IMR-90 (cell line): ENCODE measurements around the gene NDUFB11. TPM values are rescaled to one million over a fixed set of nuclear protein-coding genes. Genes with fewer than 3 reads are reported as not detected.

Source experiments
- ATAC-seq: fragments of 200-7000 bp; cut with Tn5 transposase; 2 replicates; pipeline ENCODE4 v1.9.1; 2020; ENCODE audit warnings: low read depth, mild to moderate bottlenecking, moderate library complexity
- BruUV-seq: library from RNA; stranded (reverse); fragments of 400-500 nt; replicated peaks from 2 replicates; lab custom pipeline; 2021; lab: Mats Ljungman, UMichigan
- CTCF ChIA-PET: fragments of 300-600 bp; formaldehyde crosslinking; extraction: SDS; loops from one replicate; lab custom pipeline; 2021; ENCODE audit warnings: antibody characterized with exemption; lab: Yijun Ruan, JAX
- POLR2A ChIA-PET: fragments of 300-600 bp; sonication (Branson Sonifier 250); formaldehyde crosslinking; loops from one replicate; lab custom pipeline; 2022; ENCODE audit warnings: antibody characterized with exemption; ENCODE audit not compliant: unreplicated experiment; lab: Charles Lee
- DNase-seq: peaks from one replicate; pipeline ENCODE4 v3.0.0; 2013
- H2AFZ ChIP-seq: replicated peaks from 2 replicates; pipeline ENCODE3; 2013; ENCODE audit warnings: low read length, mild to moderate bottlenecking; ENCODE audit not compliant: poor library complexity
- H2AK5ac ChIP-seq: 2 replicates; pipeline ENCODE4 v1.6.1; 2013; ENCODE audit warnings: low read depth, low read length, inconsistent platforms
- H2AK9ac ChIP-seq: replicated peaks from 2 replicates; pipeline ENCODE3; 2013; ENCODE audit warnings: mild to moderate bottlenecking, low read depth, low read length, moderate library complexity; ENCODE audit not compliant: poor library complexity
- H2BK120ac ChIP-seq: 2 replicates; pipeline ENCODE4 v1.6.1; 2013; ENCODE audit warnings: low read depth, low read length, inconsistent platforms
- H2BK15ac ChIP-seq: 3 replicates; pipeline ENCODE4 v1.6.1; 2013; ENCODE audit warnings: low read depth, low read length, inconsistent platforms
- H2BK20ac ChIP-seq: 2 replicates; pipeline ENCODE4 v1.6.1; 2013; ENCODE audit warnings: low read depth, mild to moderate bottlenecking, inconsistent platforms, low read length, moderate library complexity
- H2BK5ac ChIP-seq: 2 replicates; pipeline ENCODE4 v1.6.1; 2013; ENCODE audit warnings: mild to moderate bottlenecking, low read depth, low read length, inconsistent platforms; ENCODE audit not compliant: poor library complexity, severe bottlenecking
- H3K14ac ChIP-seq: replicated peaks from 2 replicates; pipeline ENCODE4 v1.6.1; 2013; ENCODE audit warnings: low read depth, low read length, inconsistent platforms
- H3K18ac ChIP-seq: 2 replicates; pipeline ENCODE4 v1.6.1; 2013; ENCODE audit warnings: low read depth, low read length, control low read depth
- H3K23ac ChIP-seq: 2 replicates; pipeline ENCODE4 v1.6.1; 2013; ENCODE audit warnings: low read depth, low read length, inconsistent platforms
- H3K27ac ChIP-seq: 2 replicates; pipeline ENCODE4 v1.5.1; 2013; ENCODE audit warnings: mild to moderate bottlenecking, control low read depth, low read length; ENCODE audit not compliant: insufficient read depth
- H3K27me3 ChIP-seq: 2 replicates; pipeline ENCODE4 v1.6.1; 2013; ENCODE audit warnings: low read length; ENCODE audit not compliant: control insufficient read depth, insufficient read depth
- H3K36me3 ChIP-seq: 2 replicates; pipeline ENCODE4 v1.6.1; 2013; ENCODE audit warnings: low read length, mixed read lengths; ENCODE audit not compliant: control insufficient read depth, insufficient read depth
- H3K4ac ChIP-seq: 2 replicates; pipeline ENCODE4 v1.6.1; 2013; ENCODE audit warnings: low read depth, low read length, inconsistent platforms
- H3K4me1 ChIP-seq: 2 replicates; pipeline ENCODE4 v1.6.1; 2013; ENCODE audit warnings: low read length, mixed read lengths; ENCODE audit not compliant: control insufficient read depth, insufficient read depth
- H3K4me2 ChIP-seq: 2 replicates; pipeline ENCODE4 v1.6.1; 2013; ENCODE audit warnings: low read depth, mild to moderate bottlenecking, control low read depth, low read length, moderate library complexity
- H3K4me3 ChIP-seq: 2 replicates; pipeline ENCODE4 v1.5.1; 2013; ENCODE audit warnings: low read depth, mild to moderate bottlenecking, control low read depth, low read length, moderate library complexity; ENCODE audit not compliant: insufficient read depth
- H3K56ac ChIP-seq: 2 replicates; pipeline ENCODE4 v1.6.1; 2013; ENCODE audit warnings: low read length, inconsistent platforms; ENCODE audit not compliant: insufficient read depth; ENCODE audit errors: extremely low read depth
- H3K79me1 ChIP-seq, 2 experiments: 2 replicates each; pipeline ENCODE4 v1.6.1; 2013; ENCODE audit warnings: low read length in 2 of 2, inconsistent platforms in 1 of 2, low read depth in 1 of 2
- H3K9ac ChIP-seq: 2 replicates; pipeline ENCODE4 v1.6.1; 2013; ENCODE audit warnings: low read depth, low read length, control low read depth
- H3K9me1 ChIP-seq: 2 replicates; pipeline ENCODE4 v1.6.1; 2013; ENCODE audit warnings: low read length, inconsistent platforms; ENCODE audit not compliant: insufficient read depth
- H3K9me3 ChIP-seq: 2 replicates; pipeline ENCODE4 v1.6.1; 2013; ENCODE audit warnings: low read length; ENCODE audit not compliant: control insufficient read depth, insufficient read depth
- H4K20me1 ChIP-seq: 2 replicates; pipeline ENCODE4 v1.6.1; 2013; ENCODE audit warnings: low read length, inconsistent platforms; ENCODE audit not compliant: insufficient read depth
- H4K5ac ChIP-seq: 2 replicates; pipeline ENCODE4 v1.6.1; 2013; ENCODE audit warnings: mild to moderate bottlenecking, low read depth, low read length, control low read depth
- H4K8ac ChIP-seq, 2 experiments: 2 replicates each; pipeline ENCODE4 v1.6.1; 2013; ENCODE audit warnings: low read depth in 2 of 2, low read length in 2 of 2, control low read depth in 1 of 2, inconsistent platforms in 1 of 2
- H4K91ac ChIP-seq: 2 replicates; pipeline ENCODE4 v1.6.1; 2013; ENCODE audit warnings: low read depth, low read length, inconsistent platforms; ENCODE audit not compliant: insufficient read depth
- BHLHE40 ChIP-seq: fragments of 150-350 bp; IDR thresholded peaks from 2 replicates; pipeline ENCODE4 v1.6.1; 2016; ENCODE audit warnings: mild to moderate bottlenecking, low read depth, low read length
- CHD1 ChIP-seq: IDR thresholded peaks from 2 replicates; pipeline ENCODE4 v1.6.1; 2012; ENCODE audit warnings: low read depth, low read length, improper control_type of control experiment
- CTCF ChIP-seq: conservative IDR thresholded peaks from 2 replicates; pipeline ENCODE4 v1.5.1; 2012; ENCODE audit warnings: mild to moderate bottlenecking, low read depth, low read length, improper control_type of control experiment
- ELK1 ChIP-seq: fragments of 150-350 bp; IDR thresholded peaks from 2 replicates; pipeline ENCODE4 v1.6.1; 2016; ENCODE audit warnings: low read depth, mild to moderate bottlenecking, low read length, moderate library complexity, borderline replicate concordance
- MAFK ChIP-seq: IDR thresholded peaks from 2 replicates; pipeline ENCODE4 v1.6.1; 2012; ENCODE audit warnings: low read depth, low read length, improper control_type of control experiment
- MXI1 ChIP-seq: IDR thresholded peaks from 2 replicates; pipeline ENCODE4 v1.6.1; 2012; ENCODE audit warnings: low read depth, mild to moderate bottlenecking, low read length, moderate library complexity, borderline replicate concordance
- NFE2L2 ChIP-seq: fragments of 150-350 bp; IDR thresholded peaks from 2 replicates; pipeline ENCODE4 v1.6.1; 2016; ENCODE audit warnings: low read depth, mild to moderate bottlenecking, low read length
- POLR2A ChIP-seq: IDR thresholded peaks from 2 replicates; pipeline ENCODE4 v1.6.1; 2012; ENCODE audit warnings: mild to moderate bottlenecking, low read depth, low read length
- RAD21 ChIP-seq: IDR thresholded peaks from 2 replicates; pipeline ENCODE4 v1.6.1; 2012; ENCODE audit warnings: low read length, improper control_type of control experiment
- RCOR1 ChIP-seq: IDR thresholded peaks from 2 replicates; pipeline ENCODE4 v1.6.1; 2012; ENCODE audit warnings: mild to moderate bottlenecking, low read length, improper control_type of control experiment; ENCODE audit not compliant: insufficient replicate concordance
- RFX5 ChIP-seq: IDR thresholded peaks from 2 replicates; pipeline ENCODE4 v1.8.0; 2012; ENCODE audit warnings: low read depth, mild to moderate bottlenecking, low read length, moderate library complexity
- USF2 ChIP-seq: fragments of 150-350 bp; IDR thresholded peaks from 2 replicates; pipeline ENCODE4 v1.6.1; 2017; ENCODE audit warnings: mild to moderate bottlenecking, antibody characterized with exemption, low read length, low read depth
- WGBS, 2 experiments: methylation state at CpG; one replicate each; pipeline versions ENCODE4 v1.1.5 to v1.1.7; 2013; ENCODE audit warnings: missing lambda C conversion rate in 2 of 2; ENCODE audit not compliant: insufficient read length in 1 of 2; ENCODE audit errors: extremely low coverage in 2 of 2; 5-methylcytosine and 5-hydroxymethylcytosine counted together
- dilution Hi-C: fragments of 300-500 bp; cut with HindIII; formaldehyde crosslinking; loops from one replicate; pipeline ENCODE4 v1.14.3; 2018; ENCODE audit warnings: low sequenced_read_pairs; ENCODE audit not compliant: unreplicated experiment
- in situ Hi-C: fragments of 300-500 bp; cut with MboI; formaldehyde crosslinking; loops from 3 replicates; pipeline ENCODE4 v1.14.3; 2019; ENCODE audit warnings: low sequenced_read_pairs, inconsistent platforms, mixed read lengths
- intact Hi-C: fragments of 100-400 bp; cut with micrococcal nuclease; formaldehyde crosslinking; loops from 2 replicates; pipeline ENCODE4 v1.10.0; 2022
- polyA plus RNA-seq, 3 experiments: library from polyadenylated mRNA; depleted of rRNA; stranded (reverse); fragments of >200 nt; gene quantifications; 2 replicates each; pipeline ENCODE4 v1.2.3, GENCODE V29; 2012; ENCODE audit warnings: low replicate concordance in 1 of 3
- total RNA-seq: library from RNA; depleted of rRNA; stranded (reverse); fragments of >200 nt; gene quantifications from 2 replicates; pipeline ENCODE4 v1.2.3, GENCODE V29; 2012

The NDUFB11 gene
- total and polyA plus RNA-seq, 2 of the 4 experiments (the other 2 are of a cell fraction), result 17.0 to 58.3 TPM

GRCh38 chrX:47174846-47175587 lies 30.5 kb upstream of the NDUFB11 start (continued):
- no peak for TF ChIP-seq BHLHE40

DNA sequence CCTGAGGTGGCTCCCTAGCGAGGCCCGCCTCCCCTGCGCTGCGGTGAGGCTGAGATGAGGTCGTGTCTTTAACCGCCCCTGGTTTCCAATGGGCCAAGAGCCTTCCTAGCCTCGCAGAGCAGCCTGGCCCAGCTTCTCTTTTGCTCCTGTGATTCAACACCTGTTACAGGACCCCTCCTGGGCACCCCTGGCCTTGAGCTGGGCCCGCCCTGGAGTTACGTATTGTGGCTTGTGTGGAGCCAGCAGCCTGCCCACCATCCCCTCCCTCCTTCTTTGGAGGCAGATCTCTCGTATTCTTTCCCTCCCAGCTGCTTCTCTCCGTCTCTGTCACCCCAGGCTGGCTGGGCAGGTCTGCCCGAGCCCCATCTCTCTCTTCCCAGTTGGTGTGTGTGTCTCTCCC lies 29.9 kb upstream of the NDUFB11 start:
- H2AFZ ChIP-seq, result no peak overlapping the region
- no peak for TF ChIP-seq RFX5
- TF ChIP-seq NFE2L2, result no peak
- no peak for TF ChIP-seq BHLHE40
- no peak for TF ChIP-seq RCOR1
- no peak for TF ChIP-seq MXI1
- TF ChIP-seq CHD1, result no peak
- TF ChIP-seq RAD21, result no peak
- no peak for TF ChIP-seq POLR2A
- no peak for TF ChIP-seq MAFK
- TF ChIP-seq CTCF, result no peak
- no peak for TF ChIP-seq ELK1
- TF ChIP-seq USF2, result no peak
- peaks cover 50% of the 10 kb centered on the region for H3K36me3 ChIP-seq
- H3K23ac ChIP-seq, result no peak overlapping the region
- no peak overlapping the region for H3K4me2 ChIP-seq
- no peak overlapping the region for H2BK20ac ChIP-seq
- no peak overlapping the region for H2BK120ac ChIP-seq
- no peak for DNase-seq
- no peak overlapping the region for H2BK15ac ChIP-seq
- H3K14ac ChIP-seq, result no peak overlapping the region
- no peak overlapping the region for H2AK5ac ChIP-seq
- no peak overlapping the region for H4K8ac ChIP-seq
- peaks cover 18% of the 10 kb centered on the region; the same call in 1 of the 2 replicates for H3K27me3 ChIP-seq
- H3K4me3 ChIP-seq, result no peak overlapping the region
- intact Hi-C loops, result no loop called here
- BruUV-seq, result no TSS peak
- dilution Hi-C loops, result no loop called here
- CTCF ChIA-PET, result no interaction called here
- no peak overlapping the region for H3K27ac ChIP-seq
- no peaks in the 10 kb centered on the region for H3K9me3 ChIP-seq
- H3K56ac ChIP-seq, result no peak overlapping the region
- no peak overlapping the region for H2BK5ac ChIP-seq
- H2AK9ac ChIP-seq, result no peak overlapping the region
- H3K79me1 ChIP-seq, result 0 out of 4 replicates have a peak, but pooled peaks cover 0 to 2% of the 10 kb centered on the region in 2 experiments
- POLR2A ChIA-PET, result no interaction called here
- in situ Hi-C loops, result no loop called here
- ATAC-seq, result no peak
- no peak overlapping the region for H3K9ac ChIP-seq
- H3K4ac ChIP-seq, result no peak overlapping the region
- H4K91ac ChIP-seq, result no peak overlapping the region
- H4K5ac ChIP-seq, result no peak overlapping the region
- H3K9me1 ChIP-seq, result 0 out of 2 replicates have a peak, but pooled peaks cover 1% of the 10 kb centered on the region
- no peak overlapping the region for H3K18ac ChIP-seq
- no peaks in the 10 kb centered on the region for H3K4me1 ChIP-seq
- 87% methylated on average over 9 of the region's 12 CpGs; no CpG with 5 or more reads in 1 of the 2 experiments for WGBS, 2 experiments
- H4K20me1 ChIP-seq, result peaks cover 6% of the 10 kb centered on the region; the same call in 1 of the 2 replicates
